8988T (cell line): ENCODE results near the gene CALN1.
"Not testable (repeated sequence)": the region's sequence is repeated elsewhere in the genome, so short reads cannot be mapped to it uniquely, and the experiment has no call there.

Experiments
- DNase-seq: peaks from one replicate; pipeline ENCODE4 v3.0.0; 2011

The CALN1 gene

GRCh38 chr7:72265071-72265904, 146.8 kb downstream of the CALN1 start:
- DNase-seq, result no peak

DNA sequence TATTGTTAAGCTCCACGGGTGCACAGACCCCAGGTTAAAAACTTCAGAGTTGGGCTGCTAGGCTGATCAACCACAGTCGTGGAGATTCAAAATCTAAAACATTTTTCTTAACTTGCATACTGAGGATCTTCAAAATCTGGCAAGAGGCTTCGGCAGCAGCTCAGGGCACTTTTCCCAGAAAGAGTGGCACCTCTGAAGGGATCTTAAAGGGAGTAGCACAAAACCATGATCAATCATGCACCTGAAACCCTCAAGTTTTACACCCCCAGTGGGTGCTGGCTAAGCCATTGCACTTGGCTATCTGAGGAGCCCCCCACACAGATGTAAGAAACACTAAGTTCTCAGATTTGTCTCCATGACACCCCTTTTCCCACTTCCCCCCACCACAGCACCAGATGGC, 151.7 kb downstream of the CALN1 start:
- no peak for DNase-seq

DNA sequence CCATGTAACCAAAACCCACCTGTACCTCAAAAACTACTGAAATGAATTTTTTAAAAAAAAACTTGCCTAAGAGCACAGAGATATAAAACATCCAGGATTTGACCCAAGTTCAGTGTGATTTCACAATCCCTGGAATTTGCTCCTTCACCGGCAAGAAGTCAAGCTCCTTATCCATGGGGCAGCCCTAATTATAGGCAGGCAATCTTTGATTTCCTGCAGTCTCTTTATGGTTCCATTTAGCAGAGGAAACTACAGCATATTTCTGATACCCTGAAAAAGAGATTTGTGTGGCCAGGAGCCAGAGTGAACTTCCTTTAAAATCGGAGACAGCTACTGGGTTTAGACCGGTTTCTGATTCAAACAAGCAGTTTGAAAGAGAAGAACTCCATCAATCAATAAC, 154.1 kb downstream of the CALN1 start:
- DNase-seq, result no peak

GRCh38 chr7:72254455-72254854, 157.7 kb downstream of the CALN1 start:
- DNase-seq, result no peak

- DNase-seq, result no peak
Observed at GRCh38 chr7:72249106-72249505, 163.0 kb downstream of the CALN1 start.

- no peak for DNase-seq
Observed at GRCh38 chr7:72244826-72245398, 167.2 kb downstream of the CALN1 start.

- DNase-seq, result no peak
Observed at GRCh38 chr7:72243329-72243728, 168.8 kb downstream of the CALN1 start.

DNA sequence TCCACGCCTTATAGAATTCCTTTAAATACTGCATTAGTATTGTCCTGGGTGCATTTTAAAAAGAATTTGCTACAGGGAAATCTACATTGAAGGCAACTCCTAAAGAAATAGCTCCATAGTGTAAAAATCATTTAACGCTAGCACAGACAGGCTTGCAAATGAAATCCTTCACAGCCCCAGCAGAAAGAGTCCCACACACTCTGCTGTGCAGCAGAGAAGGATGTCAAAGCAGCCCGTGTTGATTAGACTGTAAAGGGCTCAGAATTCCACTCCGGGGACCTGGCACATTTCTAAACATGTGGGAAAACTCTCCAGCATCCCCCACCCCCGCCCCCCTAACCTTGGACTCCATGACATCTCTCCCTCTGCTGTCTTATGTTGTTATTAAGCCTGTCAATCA, 176.8 kb downstream of the CALN1 start:
- no peak for DNase-seq

- no peak for DNase-seq
Observed at GRCh38 chr7:72234086-72234485, 178.1 kb downstream of the CALN1 start.

DNA sequence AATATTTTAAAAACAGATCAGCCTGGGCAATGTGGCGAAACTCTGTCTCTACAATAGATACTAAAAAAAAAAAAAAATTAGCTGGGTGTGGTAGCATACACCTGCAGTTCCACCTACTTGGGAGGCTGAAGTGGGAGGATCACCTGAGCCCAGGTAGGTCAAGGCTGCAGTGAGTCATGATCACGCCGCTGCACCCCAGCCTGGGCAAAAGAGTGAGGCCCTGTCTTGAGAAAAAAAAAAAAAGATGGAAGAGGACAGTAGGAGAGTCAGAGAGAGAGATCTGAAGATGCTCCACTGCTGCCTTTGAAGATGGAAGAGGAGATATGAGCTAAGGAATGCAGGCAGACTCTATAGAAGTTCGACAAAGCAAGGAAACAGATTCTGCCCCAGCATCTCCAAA, 181.9 kb downstream of the CALN1 start:
- DNase-seq, result no peak

- no peak for DNase-seq
Observed at GRCh38 chr7:72223351-72223750, 188.8 kb downstream of the CALN1 start.

GRCh38 chr7:72222136-72222535, 190.0 kb downstream of the CALN1 start:
- no peak for DNase-seq

DNA sequence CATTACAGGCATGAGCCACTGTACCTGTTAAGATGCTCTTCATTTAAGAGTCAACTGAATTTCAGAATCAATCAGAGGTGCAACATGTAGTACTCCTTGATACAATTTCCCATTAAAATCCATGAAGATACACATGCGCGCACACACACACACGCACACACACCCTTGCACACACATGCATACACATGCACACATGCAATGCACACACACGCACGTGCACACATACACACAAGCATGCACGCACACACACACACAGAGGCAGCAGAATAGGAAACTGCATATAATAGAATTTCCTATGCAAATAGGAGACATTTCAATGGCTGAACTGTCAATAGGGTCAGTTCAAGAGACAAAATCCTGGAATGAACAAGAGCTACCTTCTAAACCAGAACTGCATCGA, 192.6 kb downstream of the CALN1 start:
- DNase-seq, result no peak

GRCh38 chr7:72217151-72217550, 195.0 kb downstream of the CALN1 start:
- no peak for DNase-seq

DNA sequence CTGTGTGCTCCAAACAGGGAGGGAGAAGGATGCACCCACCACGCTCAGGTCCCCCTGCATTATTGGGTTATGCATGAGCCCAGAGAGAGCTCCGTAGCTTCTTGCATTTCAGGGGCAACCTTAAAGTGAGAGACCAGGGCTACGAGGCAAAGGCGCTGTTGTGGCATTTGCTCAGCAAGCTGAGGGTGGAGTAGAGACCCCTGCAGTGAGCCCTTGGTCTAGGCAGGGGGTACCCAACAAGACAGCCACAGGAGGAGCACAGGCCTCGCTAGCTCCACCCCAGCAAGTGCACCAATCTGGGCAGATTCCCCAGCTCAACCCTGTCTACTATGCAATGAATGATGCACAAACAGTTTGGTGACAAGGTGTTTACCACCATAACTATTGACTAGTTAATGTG, 198.4 kb downstream of the CALN1 start:
- DNase-seq, result no peak

- no peak for DNase-seq
Observed at GRCh38 chr7:72213081-72213480, 199.1 kb downstream of the CALN1 start.

GRCh38 chr7:72211175-72211574, 201.0 kb downstream of the CALN1 start:
- no peak for DNase-seq

DNA sequence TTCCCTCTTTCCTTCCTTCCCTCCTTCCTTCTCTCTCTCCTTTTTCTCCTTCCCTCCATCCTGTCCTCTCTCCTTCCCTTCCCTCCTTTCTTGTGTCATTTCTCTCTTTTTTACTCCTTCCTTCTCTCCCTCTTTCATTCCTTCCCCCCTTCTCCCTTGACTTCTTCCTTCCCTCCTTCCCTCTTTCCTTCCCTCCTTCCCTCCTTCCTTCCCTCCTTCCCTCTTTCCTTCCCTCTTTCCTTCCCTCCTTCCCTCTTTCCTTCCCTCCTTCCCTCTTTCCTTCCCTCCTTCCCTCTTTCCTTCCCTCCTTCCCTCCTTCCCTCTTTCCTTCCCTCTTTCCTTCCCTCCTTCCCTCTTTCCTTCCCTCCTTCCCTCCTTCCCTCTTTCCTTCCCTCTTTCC, 203.1 kb downstream of the CALN1 start:
- not testable (repeated sequence) for DNase-seq

DNA sequence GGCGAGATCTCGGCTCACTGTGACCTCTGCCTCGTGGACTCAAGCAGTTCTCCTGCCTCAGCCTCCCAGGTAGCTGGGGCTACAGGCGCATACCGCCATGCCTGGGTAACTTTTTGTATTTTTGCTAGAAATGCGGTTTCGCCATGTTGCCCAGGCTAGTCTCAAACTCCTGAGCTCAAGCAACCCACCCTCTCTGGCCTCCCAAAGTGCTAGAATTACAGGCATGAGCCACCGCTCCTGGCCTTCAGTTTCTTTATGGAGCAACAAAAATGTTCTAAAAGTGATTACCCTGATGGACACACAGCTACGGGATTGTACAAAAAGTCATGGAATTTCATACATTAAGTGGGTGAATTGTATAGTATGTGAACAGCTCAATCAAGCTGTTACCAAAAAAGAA, 216.0 kb downstream of the CALN1 start:
- no peak for DNase-seq

DNA sequence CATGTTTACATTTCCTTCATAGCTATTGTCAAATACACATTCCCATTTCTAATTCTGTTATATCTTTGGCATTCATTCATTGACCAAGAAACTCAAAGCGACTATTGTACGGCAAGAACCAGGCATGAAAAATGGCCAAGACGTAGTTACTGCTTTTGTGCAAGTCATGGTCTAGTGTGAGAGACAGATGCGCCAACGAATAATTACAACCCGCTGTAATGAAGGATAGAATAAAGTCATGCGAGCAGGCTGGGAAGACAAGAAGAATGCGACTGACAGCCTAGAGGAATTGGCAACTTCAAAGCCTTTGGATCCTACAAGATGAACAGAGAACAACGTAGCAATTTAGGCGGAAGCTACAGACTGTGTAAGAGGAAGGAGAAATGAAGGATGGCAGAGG, 221.2 kb downstream of the CALN1 start:
- DNase-seq, result no peak

GRCh38 chr7:72190146-72190545, 222.0 kb downstream of the CALN1 start:
- no peak for DNase-seq

DNA sequence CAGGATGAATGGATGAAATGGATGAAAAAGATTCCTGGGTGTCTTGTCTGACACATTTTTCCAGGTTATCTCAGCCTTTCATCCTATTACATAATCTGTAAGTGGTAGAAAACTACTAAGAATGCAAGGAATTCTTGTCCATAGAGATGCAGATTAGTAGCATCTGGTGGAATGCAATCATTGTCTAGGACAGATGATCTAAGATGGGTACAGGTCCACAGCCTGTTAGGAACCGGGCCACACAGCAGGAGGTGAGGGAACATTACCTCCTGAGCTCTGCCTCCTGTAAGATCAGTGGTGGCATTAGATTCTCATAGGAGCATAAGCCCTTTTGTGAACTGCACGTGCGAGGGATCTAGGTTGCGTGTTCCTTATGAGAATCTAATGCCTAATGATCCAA, 225.0 kb downstream of the CALN1 start:
- DNase-seq, result no peak

- no peak for DNase-seq
Observed at GRCh38 chr7:72183835-72184234, 228.3 kb downstream of the CALN1 start.

DNA sequence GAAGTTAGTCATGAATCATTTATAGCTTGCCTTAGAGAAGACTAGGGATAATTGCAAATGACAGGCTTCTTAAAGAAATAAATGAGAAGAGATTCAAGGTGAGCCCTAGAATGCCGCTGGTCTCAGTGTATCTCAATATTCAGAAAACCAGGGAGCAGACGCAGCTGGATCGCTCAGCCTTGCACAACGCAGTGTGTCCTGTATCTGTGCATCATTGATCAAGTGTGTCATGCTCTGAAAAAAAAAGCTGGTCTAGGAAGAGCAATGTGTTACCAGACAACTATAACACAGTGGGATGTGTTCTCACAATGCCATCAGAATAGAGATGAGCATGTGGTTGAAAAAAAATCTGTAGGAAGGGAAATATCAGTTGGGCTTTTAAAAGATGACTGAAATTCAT, 230.1 kb downstream of the CALN1 start:
- no peak for DNase-seq

GRCh38 chr7:72176875-72177274, 235.3 kb downstream of the CALN1 start:
- DNase-seq, result no peak
